Dedifferentiated amniotic fluid mesenchymal stem cell (primary cell): ENCODE measurements around the gene NMNAT1.
"Not testable (repeated sequence)": the region's sequence is repeated elsewhere in the genome, so short reads cannot be mapped to it uniquely, and the experiment has no call there.

Source experiments
- DNase-seq: peaks from one replicate; pipeline ENCODE4 v3.0.0-alpha.2; 2016; ENCODE audit errors: extremely low spot score

The NMNAT1 gene

GRCh38 chr1:10020086-10020485 is 76.8 kb downstream of the NMNAT1 start:
- no peak for DNase-seq

DNA sequence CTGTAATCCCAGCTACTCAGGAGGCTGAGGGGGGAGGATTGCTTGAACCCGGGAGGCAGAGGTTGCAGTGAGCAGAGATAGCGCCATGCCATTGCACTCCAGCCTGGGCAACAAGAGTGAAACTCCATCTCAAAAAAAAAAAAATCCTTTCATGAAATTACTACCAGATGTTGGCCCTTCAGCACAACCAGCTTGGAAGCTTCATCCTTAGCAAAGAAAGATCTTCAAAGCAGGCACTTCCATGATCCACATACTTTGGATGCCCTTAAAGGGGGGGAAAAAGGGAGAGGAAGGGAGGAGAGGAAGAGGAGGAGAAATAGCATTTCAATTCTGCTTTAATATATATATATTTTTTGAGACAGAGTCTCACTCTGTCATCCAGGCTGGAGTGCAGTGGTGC is 77.4 kb downstream of the NMNAT1 start:
- DNase-seq: peak; percentile 58

- DNase-seq: not testable (repeated sequence)
Measured at GRCh38 chr1:10021992-10022391, 78.7 kb downstream of the NMNAT1 start.

DNA sequence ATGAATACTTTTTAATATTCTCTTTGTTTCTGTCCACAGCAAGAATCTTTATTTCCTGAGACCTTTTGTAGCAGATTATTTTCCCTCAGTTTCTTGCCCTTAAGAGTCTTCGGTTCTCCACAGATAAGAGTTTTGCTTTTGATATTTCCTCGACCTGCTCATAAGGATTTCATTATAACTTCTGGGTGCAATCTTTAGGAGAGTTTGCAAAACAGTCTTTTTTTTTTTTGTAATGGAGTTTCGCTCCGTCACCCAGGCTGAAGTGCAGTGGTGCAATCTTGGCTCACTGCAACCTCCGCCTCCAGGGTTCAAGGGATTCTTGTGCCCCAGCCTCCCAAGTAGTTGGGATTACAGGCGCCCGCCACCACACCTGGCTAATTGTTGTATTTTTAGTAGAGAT is 79.4 kb downstream of the NMNAT1 start:
- no peak for DNase-seq

- no peak for DNase-seq
Measured at GRCh38 chr1:10025354-10025753, 82.1 kb downstream of the NMNAT1 start.

- DNase-seq: no peak
Measured at GRCh38 chr1:10027027-10027426, 83.8 kb downstream of the NMNAT1 start.

GRCh38 chr1:10028956-10029500 is 85.8 kb downstream of the NMNAT1 start:
- DNase-seq: not testable (repeated sequence)

GRCh38 chr1:10031461-10031860 is 88.2 kb downstream of the NMNAT1 start:
- peak; percentile 81 for DNase-seq

DNA sequence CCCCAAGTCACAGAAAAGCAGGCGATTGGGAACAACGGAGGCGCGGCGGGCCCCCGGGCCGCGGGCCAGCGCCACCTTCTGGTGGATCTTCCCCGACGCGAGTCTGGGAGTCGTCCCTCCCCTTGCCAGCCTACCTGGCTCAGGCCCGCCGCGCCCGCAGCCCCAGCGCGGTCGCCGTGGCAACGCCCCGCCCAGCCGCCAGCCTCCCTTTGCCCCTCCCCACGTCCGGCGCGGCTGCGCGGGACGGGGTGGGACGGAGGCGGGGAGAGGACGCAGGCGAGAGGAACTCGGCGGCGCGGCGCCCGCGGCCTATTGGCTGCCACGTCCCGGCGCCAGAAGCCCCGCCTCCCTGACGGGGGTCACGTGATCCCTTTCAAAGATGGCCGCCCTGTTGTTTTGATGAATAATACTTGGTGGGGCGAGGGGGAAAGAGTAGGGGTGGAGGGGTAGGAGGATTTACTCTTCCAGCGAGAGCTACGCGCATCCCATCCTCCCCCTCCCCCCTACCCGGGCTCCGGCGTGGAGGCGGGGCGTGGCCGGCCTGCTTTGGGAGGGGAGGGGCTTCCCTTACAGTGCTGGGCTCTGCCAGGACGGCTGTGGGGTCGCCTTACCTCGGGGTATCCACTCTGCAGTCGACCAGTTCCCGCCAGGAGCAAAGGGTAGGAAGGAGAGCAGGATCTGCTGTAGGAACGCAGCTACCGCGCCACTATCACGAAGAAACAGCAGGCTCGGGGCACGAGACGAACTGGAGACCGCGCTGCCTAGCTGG is 89.5 kb downstream of the NMNAT1 start, which contains the start of gene UBE4B:
UBE4B (plus strand) TSS at position 369 of the 769 bp plus-strand sequence. CDS start 713 bp downstream, outside the sequence.
- peak; percentile 96 for DNase-seq

DNA sequence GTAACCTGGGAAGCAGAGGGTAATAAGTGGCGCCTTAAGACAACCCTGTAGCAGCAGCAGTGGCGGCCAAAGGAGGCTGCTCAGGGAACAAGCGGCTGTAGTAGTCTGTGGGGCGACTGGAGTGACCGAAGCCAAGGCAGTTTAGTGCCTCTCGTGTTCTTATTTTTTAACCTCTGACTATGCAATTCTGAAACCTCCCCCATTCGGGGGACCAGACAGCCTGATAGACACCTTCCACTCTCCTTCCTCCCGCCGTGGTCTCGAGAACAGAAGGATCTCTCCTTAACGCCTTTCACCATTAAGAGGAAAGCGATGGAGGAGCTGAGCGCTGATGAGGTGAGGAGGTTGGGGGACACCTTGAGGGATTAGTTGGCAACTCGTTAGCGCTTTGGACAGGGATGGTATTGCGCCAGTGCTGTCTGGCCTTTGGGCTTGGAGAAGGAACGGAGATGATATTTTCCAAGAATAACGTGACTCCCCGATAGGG is 90.1 kb downstream of the NMNAT1 start:
- DNase-seq: peak; percentile 20
